Measurements from ENCODE around the gene NUTM2B.
"Not testable (repeated sequence)": the region's sequence is repeated elsewhere in the genome, so short reads cannot be mapped to it uniquely, and the experiment has no call there.

NUTM2B gene

DNA sequence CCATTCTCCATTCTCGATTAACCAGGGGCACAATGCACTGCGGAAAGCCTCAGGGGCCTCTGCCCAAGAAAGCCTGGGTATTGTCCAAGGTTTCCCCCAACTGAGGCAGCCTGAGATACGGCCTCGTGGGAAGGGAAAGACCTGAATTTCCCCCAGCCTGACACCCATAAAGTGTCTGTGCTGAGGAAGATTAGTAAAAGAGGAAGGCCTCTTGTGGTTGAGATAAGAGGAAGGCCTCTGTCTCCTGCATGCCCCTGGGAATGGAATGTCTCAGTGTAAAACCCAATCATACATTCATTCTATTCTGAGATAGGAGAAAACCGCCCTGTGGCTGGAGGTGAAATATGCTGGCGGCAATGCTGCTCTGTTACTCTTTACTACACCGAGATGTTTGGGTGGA lies 41.8 kb downstream of the NUTM2B start:
- DNase-seq (ENCODE audit: low read depth in 2 of 3, low spot score in 1 of 3) = not testable (repeated sequence)

DNA sequence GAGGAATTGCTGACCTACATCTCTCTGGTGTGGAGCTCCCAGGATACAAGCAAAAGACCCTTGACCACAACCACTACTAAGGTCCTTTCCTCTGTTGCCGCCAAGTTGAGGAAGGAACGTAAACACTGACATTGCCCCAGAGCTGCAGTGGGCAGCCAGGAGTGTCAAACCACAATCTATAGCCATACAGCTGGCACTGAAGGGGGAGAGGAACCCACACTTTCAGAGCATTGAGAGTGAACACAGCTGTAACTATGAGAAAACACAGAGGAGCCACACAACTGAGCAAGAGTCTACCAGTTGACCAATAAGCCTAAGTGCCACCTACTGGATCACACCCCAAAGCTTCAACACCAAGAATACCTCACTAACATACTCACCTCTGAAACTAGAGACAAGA lies 45.5 kb downstream of the NUTM2B start:
- DNase-seq (ENCODE audit: low read depth in 2 of 3, low spot score in 1 of 3) = not testable (repeated sequence)

DNA sequence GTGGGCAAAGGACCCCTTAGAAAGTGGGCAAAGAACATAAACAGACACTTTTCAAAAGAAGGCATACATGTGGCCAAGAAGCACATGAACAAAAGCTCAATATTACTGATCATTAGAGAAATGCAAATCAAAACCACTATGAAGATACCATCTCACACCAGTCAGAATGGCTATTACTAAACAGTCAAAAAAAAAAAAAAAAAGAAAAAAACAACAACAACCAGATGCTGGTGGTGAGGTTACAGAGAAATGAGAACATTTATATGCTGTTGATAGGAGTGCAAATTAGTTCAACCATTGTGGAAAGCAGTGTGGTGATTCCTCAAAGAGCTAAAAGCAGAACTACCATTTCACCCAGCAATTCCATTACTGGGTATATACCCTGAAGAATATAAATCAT lies 50.6 kb downstream of the NUTM2B start:
- DNase-seq (ENCODE audit: low read depth in 2 of 3, low spot score in 1 of 3) = not testable (repeated sequence)

DNA sequence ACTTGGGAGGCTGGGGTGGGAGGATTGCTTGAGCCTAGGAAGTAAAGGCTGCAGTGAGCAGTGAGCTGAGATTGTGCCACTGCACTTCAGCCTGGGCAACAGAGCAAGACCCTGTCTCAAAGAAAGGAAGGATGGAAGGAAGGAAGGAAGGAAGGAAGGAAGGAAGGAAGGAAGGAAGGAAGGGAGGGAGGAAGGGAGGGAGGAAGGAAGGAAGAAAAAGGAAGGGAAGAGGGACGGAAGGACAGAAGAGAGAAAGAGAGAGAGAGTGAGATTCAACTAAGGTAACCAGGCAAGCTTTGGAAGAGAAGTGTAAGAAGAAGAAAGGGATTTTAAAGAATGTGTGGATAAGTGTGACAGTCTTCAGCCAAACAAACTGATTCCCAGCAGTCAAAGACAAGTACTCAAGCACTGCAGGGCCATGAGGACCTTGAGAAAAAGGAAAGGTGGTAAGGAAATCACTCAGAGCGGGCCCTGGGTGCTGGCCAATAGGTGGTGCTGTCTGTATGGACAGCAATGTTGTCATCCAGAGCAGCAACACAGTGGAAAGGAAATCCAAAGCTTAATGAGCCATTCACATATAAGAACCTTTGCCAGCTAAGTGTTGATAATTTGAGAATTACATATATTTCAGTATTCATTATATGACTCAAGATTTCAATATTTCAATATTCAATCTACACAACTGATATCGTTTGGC lies 55.4 kb downstream of the NUTM2B start:
- DNase-seq (ENCODE audit: low read depth in 2 of 3, low spot score in 1 of 3) = not testable (repeated sequence)
